Neutrophil (primary cell): ENCODE measurements around the gene ADAMTS16.

Source experiments
- H3K27ac ChIP-seq: fragments of 200-600 bp; sonication (generic); 2 replicates; pipeline ENCODE4 v1.5.1; 2016; ENCODE audit warnings: mild to moderate bottlenecking, moderate library complexity
- H3K27me3 ChIP-seq: fragments of 200-600 bp; sonication (generic); 2 replicates; pipeline ENCODE4 v1.6.0; 2016; ENCODE audit warnings: mild to moderate bottlenecking
- H3K36me3 ChIP-seq: fragments of 200-600 bp; sonication (generic); 2 replicates; pipeline ENCODE4 v1.5.1; 2017
- H3K4me1 ChIP-seq, 2 experiments: fragments of 200-600 bp in 1 of 2; sonication (generic) in 1 of 2; 1 replicate in 1 of 2; 2 replicates in 1 of 2; pipeline versions ENCODE4 v1.5.1 to v1.6.1; 2013 to 2016; ENCODE audit warnings: low read depth in 1 of 2, low read length in 1 of 2, mild to moderate bottlenecking in 1 of 2, moderate library complexity in 1 of 2; ENCODE audit not compliant: control insufficient read depth in 1 of 2, insufficient read depth in 1 of 2
- H3K4me3 ChIP-seq, 2 experiments: fragments of 200-600 bp in 1 of 2; sonication (generic) in 1 of 2; 1 replicate in 1 of 2; 2 replicates in 1 of 2; pipeline ENCODE4 v1.5.1; 2013 to 2016; ENCODE audit warnings: low read depth in 1 of 2, low read length in 1 of 2, mild to moderate bottlenecking in 1 of 2, moderate library complexity in 1 of 2
- H3K9me3 ChIP-seq: fragments of 200-600 bp; sonication (generic); 2 replicates; pipeline ENCODE4 v1.5.1; 2016
- TF ChIP-seq, protein P1 (sequence below): fragments of 200-600 bp; sonication (generic); IDR thresholded peaks from 2 replicates; pipeline ENCODE4 v1.5.1; 2016; ENCODE audit warnings: antibody characterized with exemption

Gene ADAMTS16

DNA sequence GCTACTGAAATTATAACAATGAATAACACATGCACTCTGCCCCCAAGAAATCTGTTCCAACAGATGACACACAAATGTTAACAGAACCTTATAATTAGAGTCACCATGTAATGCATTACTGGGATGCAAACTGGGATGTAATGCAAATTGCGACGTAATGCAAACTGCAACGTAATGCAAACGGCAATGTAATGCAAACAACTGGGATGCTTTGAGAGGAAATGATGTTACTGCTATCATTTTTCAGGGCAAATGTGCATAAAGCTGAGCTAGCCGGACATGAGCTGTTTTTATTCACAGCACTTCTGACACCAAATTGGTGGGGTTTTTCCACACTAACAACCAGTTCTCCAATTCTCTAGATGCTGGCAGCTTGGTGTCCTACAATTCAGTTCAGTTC lies 117.2 kb downstream of the ADAMTS16 start:
- Histone ChIP-seq H3K27me3 (no peaks in the 10 kb centered on the region), H3K9me3 (no peaks in the 10 kb centered on the region), H3K36me3 (no peaks in the 10 kb centered on the region), H3K4me3 (no peak overlapping the region), H3K4me1 (no peaks in the 10 kb centered on the region), H3K27ac (no peak overlapping the region)
- TF ChIP-seq, protein P1, sequence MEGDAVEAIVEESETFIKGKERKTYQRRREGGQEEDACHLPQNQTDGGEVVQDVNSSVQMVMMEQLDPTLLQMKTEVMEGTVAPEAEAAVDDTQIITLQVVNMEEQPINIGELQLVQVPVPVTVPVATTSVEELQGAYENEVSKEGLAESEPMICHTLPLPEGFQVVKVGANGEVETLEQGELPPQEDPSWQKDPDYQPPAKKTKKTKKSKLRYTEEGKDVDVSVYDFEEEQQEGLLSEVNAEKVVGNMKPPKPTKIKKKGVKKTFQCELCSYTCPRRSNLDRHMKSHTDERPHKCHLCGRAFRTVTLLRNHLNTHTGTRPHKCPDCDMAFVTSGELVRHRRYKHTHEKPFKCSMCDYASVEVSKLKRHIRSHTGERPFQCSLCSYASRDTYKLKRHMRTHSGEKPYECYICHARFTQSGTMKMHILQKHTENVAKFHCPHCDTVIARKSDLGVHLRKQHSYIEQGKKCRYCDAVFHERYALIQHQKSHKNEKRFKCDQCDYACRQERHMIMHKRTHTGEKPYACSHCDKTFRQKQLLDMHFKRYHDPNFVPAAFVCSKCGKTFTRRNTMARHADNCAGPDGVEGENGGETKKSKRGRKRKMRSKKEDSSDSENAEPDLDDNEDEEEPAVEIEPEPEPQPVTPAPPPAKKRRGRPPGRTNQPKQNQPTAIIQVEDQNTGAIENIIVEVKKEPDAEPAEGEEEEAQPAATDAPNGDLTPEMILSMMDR, result no peak

DNA sequence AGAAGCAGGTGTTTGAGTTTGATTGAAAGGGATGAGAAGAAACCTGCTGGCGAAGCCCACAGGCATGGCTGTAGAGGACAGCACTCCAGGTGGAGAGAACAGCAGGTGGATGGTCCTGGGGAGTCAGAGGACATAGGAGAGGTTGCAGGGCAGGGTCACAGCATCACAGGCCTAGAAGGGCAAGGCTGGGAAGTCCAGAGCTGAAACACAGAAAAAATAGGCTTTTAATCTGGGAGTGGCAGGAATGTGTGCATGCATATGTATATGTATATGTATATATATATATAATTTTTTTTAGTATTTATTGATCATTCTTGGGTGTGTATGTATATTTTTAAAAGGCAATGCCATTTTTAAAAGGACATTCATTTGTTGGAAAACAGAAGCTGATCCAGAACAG lies 118.4 kb downstream of the ADAMTS16 start:
- TF ChIP-seq, protein P1, result no peak
- H3K27ac ChIP-seq, result no peak overlapping the region

DNA sequence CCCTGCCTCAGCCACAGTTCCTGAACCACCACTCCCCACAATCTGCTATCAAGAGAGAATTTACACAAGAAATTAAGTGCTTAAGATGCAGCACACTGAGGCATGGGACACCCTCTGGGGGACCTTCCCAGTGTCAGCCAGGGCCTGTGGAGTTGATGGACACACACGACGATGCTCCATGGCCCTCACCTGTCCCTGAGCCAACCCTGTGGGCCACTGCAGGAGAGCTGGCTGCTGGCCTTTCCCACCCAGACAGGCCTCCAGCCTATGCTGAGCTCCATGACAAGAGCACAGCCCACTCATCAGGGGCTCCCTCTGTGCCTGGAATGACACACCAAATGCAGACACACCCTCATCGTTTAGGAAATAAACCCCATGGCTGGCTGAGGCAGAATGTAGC lies 124.6 kb downstream of the ADAMTS16 start:
- Histone ChIP-seq H3K27ac (no peak overlapping the region), H3K27me3 (no peaks in the 10 kb centered on the region), H3K9me3 (no peaks in the 10 kb centered on the region), H3K4me1 (no peaks in the 10 kb centered on the region), H3K36me3 (no peaks in the 10 kb centered on the region), H3K4me3 (no peak overlapping the region)
- TF ChIP-seq, protein P1, result no peak

More for the DNA sequence above, 118.4 kb downstream of the ADAMTS16 start:
- H3K9me3 ChIP-seq, result no peaks in the 10 kb centered on the region
- no peak overlapping the region for H3K4me3 ChIP-seq
- no peaks in the 10 kb centered on the region for H3K36me3 ChIP-seq
- no peaks in the 10 kb centered on the region for H3K4me1 ChIP-seq
- no peaks in the 10 kb centered on the region for H3K27me3 ChIP-seq

DNA sequence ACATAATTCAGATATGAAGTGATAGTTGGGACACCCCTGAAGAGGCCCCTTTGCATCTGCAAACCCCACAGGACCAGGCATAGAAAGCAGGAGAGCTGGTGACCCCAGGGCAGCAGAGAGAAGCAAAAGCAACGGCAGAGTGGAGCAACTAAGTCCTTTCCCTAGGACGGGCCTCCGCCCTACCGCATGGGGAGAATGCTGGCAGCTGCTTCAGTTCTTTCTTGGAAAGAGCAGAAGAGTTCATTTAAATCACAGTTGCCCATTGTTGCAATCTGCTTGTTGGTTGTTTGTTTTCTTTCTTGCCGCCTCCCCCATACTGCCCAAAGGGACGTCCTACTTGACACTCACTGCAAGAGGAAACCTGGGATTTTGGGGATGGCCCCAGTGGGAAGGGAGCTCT lies 126.2 kb downstream of the ADAMTS16 start:
- TF ChIP-seq, protein P1, result no peak
- Histone ChIP-seq H3K4me3 (no peak overlapping the region), H3K4me1 (no peaks in the 10 kb centered on the region), H3K27ac (no peak overlapping the region), H3K9me3 (no peaks in the 10 kb centered on the region), H3K27me3 (no peaks in the 10 kb centered on the region), H3K36me3 (no peaks in the 10 kb centered on the region)

DNA sequence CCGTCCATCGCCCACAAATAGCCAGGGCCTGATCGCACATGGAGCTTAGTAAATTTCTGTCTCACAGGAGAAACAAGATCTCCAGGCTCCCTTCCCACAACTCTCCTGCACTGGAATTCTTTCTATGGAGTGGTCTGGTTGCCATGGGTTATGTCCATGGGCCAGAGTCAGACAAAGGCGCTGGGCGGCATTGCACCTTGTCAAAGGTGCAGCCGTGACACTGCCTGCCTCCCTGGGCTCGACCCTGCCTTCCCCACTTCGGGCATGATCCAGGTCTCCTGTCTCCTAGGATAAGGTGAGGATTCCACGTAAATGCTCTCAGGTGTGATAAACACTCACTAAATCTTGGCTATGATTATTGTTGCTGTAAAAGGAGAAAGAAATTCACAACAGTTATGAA lies 130.0 kb downstream of the ADAMTS16 start:
- Histone ChIP-seq H3K27me3 (no peaks in the 10 kb centered on the region), H3K9me3 (no peaks in the 10 kb centered on the region), H3K4me3 (no peak overlapping the region), H3K36me3 (no peaks in the 10 kb centered on the region), H3K4me1 (no peaks in the 10 kb centered on the region), H3K27ac (no peak overlapping the region)
- TF ChIP-seq, protein P1, result no peak
